CD4-positive, alpha-beta T cell treated with Interferon alpha-2 for 1 hour (primary cell): ENCODE data around the gene FGG.
"Not testable (repeated sequence)": the region's sequence is repeated elsewhere in the genome, so short reads cannot be mapped to it uniquely, and the experiment has no call there.

Experiments used
- DNase-seq, 2 donors: peaks; one replicate each; pipeline ENCODE4 v3.0.0-alpha.2; 2020 to 2022

Gene FGG

GRCh38 chr4:154610582-154610981, 1.9 kb downstream of the FGG start:
- DNase-seq, result no peak

GRCh38 chr4:154609532-154609931, 2.9 kb downstream of the FGG start:
- no peak for DNase-seq

GRCh38 chr4:154608361-154609252, 3.8 kb downstream of the FGG start:
- DNase-seq, result no peak

GRCh38 chr4:154606728-154607723, 5.4 kb downstream of the FGG start:
- DNase-seq, result no peak

- no peak for DNase-seq
Observed at GRCh38 chr4:154604696-154605200, 7.7 kb downstream of the FGG start.

GRCh38 chr4:154603033-154603943, 9.2 kb downstream of the FGG start:
- no peak for DNase-seq

GRCh38 chr4:154602404-154603020, 9.9 kb downstream of the FGG start:
- no peak for DNase-seq

- no peak for DNase-seq
Observed at GRCh38 chr4:154597798-154598774, 14.4 kb downstream of the FGG start.

GRCh38 chr4:154597281-154597680, 15.2 kb downstream of the FGG start:
- not testable (repeated sequence) for DNase-seq

- no peak for DNase-seq
Observed at GRCh38 chr4:154595807-154596206, 16.6 kb downstream of the FGG start.

- DNase-seq, result not testable (repeated sequence)
Observed at GRCh38 chr4:154594343-154594742, 18.1 kb downstream of the FGG start.

GRCh38 chr4:154593868-154594267, 18.6 kb downstream of the FGG start:
- no peak for DNase-seq

- DNase-seq, result no peak
Observed at GRCh38 chr4:154591890-154592289, 20.6 kb downstream of the FGG start.

- no peak for DNase-seq
Observed at GRCh38 chr4:154590329-154591006, 22.0 kb downstream of the FGG start, which contains the start of gene FGA. Gene FGA, minus strand, starts transcription at chr4:154590742. Its CDS starts 55 bp downstream, at chr4:154590687.

GRCh38 chr4:154589296-154590197, 22.9 kb downstream of the FGG start:
- no peak for DNase-seq

GRCh38 chr4:154588198-154588597, 24.3 kb downstream of the FGG start:
- no peak for DNase-seq

GRCh38 chr4:154586296-154587033, 26.0 kb downstream of the FGG start:
- DNase-seq, result no peak
